ENCODE results near the gene PHLDA2.

PHLDA2 gene

GRCh38 chr11:2950825-2951224 is 21.6 kb upstream of the PHLDA2 start (continued):
- no peak for TF ChIP-seq TSHZ1 (tag by site-specific recombination; IDR thresholded peaks at IDR 0.05; ENCODE audit: borderline replicate concordance)
- no peak for TF ChIP-seq ZBTB44 (tag by site-specific recombination; IDR thresholded peaks at IDR 0.05)
- no peak for TF ChIP-seq SP3 (tag by site-specific recombination; IDR thresholded peaks at IDR 0.05)
- TF ChIP-seq ZNF280C (tag by site-specific recombination; IDR thresholded peaks at IDR 0.05) = no peak
- TF ChIP-seq ZNF518A (tag by site-specific recombination; conservative IDR thresholded peaks at IDR 0.05; ENCODE audit: low read depth) = no peak
- no peak for TF ChIP-seq ZNF660 (tag by site-specific recombination; IDR thresholded peaks at IDR 0.05)
- TF ChIP-seq, protein P1, sequence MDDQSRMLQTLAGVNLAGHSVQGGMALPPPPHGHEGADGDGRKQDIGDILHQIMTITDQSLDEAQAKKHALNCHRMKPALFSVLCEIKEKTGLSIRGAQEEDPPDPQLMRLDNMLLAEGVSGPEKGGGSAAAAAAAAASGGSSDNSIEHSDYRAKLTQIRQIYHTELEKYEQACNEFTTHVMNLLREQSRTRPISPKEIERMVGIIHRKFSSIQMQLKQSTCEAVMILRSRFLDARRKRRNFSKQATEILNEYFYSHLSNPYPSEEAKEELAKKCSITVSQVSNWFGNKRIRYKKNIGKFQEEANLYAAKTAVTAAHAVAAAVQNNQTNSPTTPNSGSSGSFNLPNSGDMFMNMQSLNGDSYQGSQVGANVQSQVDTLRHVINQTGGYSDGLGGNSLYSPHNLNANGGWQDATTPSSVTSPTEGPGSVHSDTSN (CRISPR knock-in tag; IDR thresholded peaks at IDR 0.05) = no peak
- TF ChIP-seq GLI4 (tag by site-specific recombination; IDR thresholded peaks at IDR 0.05) = no peak
- TF ChIP-seq ZNF292 (tag by site-specific recombination; IDR thresholded peaks at IDR 0.05; ENCODE audit: borderline replicate concordance, low read depth) = no peak
- TF ChIP-seq SP2 (tag by site-specific recombination; IDR thresholded peaks at IDR 0.05) = no peak

GRCh38 chr11:2949920-2950319 is 20.7 kb upstream of the PHLDA2 start:
- Histone ChIP-seq H3K9me3 (ENCODE audit: control insufficient read depth, insufficient read depth, low read depth, low read length) (no peaks in the 10 kb centered on the region), H3K36me3 (ENCODE audit: control insufficient read depth in 2 of 2, insufficient read depth in 1 of 2, low read length in 2 of 2) (peaks cover 2 to 100% of the 10 kb centered on the region in 2 experiments; a peak in 2 of 3 replicates), H3K4me1 (ENCODE audit: control insufficient read depth, insufficient read depth, low read length) (no peaks in the 10 kb centered on the region), H3K27ac (ENCODE audit: extremely low read depth, low read depth, low read length) (no peak overlapping the region), H3K4me3 (ENCODE audit: low read depth, low read length) (no peak overlapping the region)
- ChIA-PET CTCF (interaction anchor here (2.1 kb wide), 1 partner anchor 417 kb away, joined by 8 read pairs; no protein-coding TSS in a partner anchor), POLR2A (no interaction called here)
- TF ChIP-seq, protein P2, sequence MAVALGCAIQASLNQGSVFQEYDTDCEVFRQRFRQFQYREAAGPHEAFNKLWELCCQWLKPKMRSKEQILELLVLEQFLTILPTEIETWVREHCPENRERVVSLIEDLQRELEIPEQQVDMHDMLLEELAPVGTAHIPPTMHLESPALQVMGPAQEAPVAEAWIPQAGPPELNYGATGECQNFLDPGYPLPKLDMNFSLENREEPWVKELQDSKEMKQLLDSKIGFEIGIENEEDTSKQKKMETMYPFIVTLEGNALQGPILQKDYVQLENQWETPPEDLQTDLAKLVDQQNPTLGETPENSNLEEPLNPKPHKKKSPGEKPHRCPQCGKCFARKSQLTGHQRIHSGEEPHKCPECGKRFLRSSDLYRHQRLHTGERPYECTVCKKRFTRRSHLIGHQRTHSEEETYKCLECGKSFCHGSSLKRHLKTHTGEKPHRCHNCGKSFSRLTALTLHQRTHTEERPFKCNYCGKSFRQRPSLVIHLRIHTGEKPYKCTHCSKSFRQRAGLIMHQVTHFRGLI (tag by site-specific recombination; IDR thresholded peaks at IDR 0.05) = no peak
- TF ChIP-seq ZNF610 (tag by site-specific recombination; IDR thresholded peaks at IDR 0.05; ENCODE audit: borderline replicate concordance) = no peak
- TF ChIP-seq ZBTB44 (tag by site-specific recombination; IDR thresholded peaks at IDR 0.05) = no peak
